H9 (cell line): ENCODE data around the gene DSG4. TPM values are rescaled to one million over a fixed set of nuclear protein-coding genes. Genes with fewer than 3 reads are reported as not detected.

Experiments used
- DNase-seq: peaks from one replicate; pipeline ENCODE4 v3.0.0-alpha.2; 2017
- H2AFZ ChIP-seq: one replicate; pipeline ENCODE4 v1.6.1; 2013; ENCODE audit warnings: mild to moderate bottlenecking, low read length, control low read depth, moderate library complexity
- H2AK5ac ChIP-seq: 2 replicates; pipeline ENCODE4 v1.6.1; 2013; ENCODE audit warnings: low read length, control low read depth, mixed read lengths; ENCODE audit not compliant: insufficient read length
- H2BK120ac ChIP-seq: one replicate; pipeline ENCODE4 v1.6.1; 2013; ENCODE audit warnings: low read depth, mild to moderate bottlenecking, low read length, control low read depth, inconsistent platforms; ENCODE audit not compliant: poor library complexity, severe bottlenecking
- H2BK12ac ChIP-seq: 2 replicates; pipeline ENCODE4 v1.6.1; 2013; ENCODE audit warnings: low read length, control low read depth, mixed read lengths, low read depth; ENCODE audit not compliant: insufficient read length
- H2BK15ac ChIP-seq: 2 replicates; pipeline ENCODE4 v1.6.1; 2013; ENCODE audit warnings: low read depth, low read length, control low read depth
- H2BK20ac ChIP-seq: one replicate; pipeline ENCODE4 v1.6.1; 2013; ENCODE audit warnings: low read depth, mild to moderate bottlenecking, low read length, control low read depth, inconsistent platforms; ENCODE audit not compliant: poor library complexity, severe bottlenecking
- H2BK5ac ChIP-seq: 2 replicates; pipeline ENCODE4 v1.6.1; 2013; ENCODE audit warnings: low read length, control low read depth, mixed read lengths; ENCODE audit not compliant: insufficient read length
- H3K14ac ChIP-seq: 2 replicates; pipeline ENCODE4 v1.6.1; 2013; ENCODE audit warnings: low read length, control low read depth; ENCODE audit not compliant: insufficient read depth
- H3K18ac ChIP-seq: 2 replicates; pipeline ENCODE4 v1.6.1; 2013; ENCODE audit warnings: low read depth, mild to moderate bottlenecking, mixed read lengths, low read length, control low read depth; ENCODE audit not compliant: insufficient read length
- H3K23ac ChIP-seq: 2 replicates; pipeline ENCODE4 v1.6.1; 2013; ENCODE audit warnings: low read length, control low read depth, mixed read lengths, low read depth; ENCODE audit not compliant: insufficient read length
- H3K23me2 ChIP-seq: 2 replicates; pipeline ENCODE4 v1.6.1; 2013; ENCODE audit warnings: low read depth, mild to moderate bottlenecking, mixed read lengths, low read length, control low read depth; ENCODE audit not compliant: insufficient read length, poor library complexity, severe bottlenecking
- H3K27ac ChIP-seq: 2 replicates; pipeline ENCODE4 v1.5.1; 2013; ENCODE audit warnings: low read length, control low read depth, mixed read lengths, low read depth; ENCODE audit not compliant: insufficient read length
- H3K27me3 ChIP-seq: 2 replicates; pipeline ENCODE4 v1.6.1; 2013; ENCODE audit warnings: low read length, control low read depth, inconsistent platforms; ENCODE audit not compliant: insufficient read depth
- H3K4ac ChIP-seq: 2 replicates; pipeline ENCODE4 v1.6.1; 2013; ENCODE audit warnings: low read depth, mild to moderate bottlenecking, control low read depth, inconsistent platforms, low read length, moderate library complexity
- H3K4me1 ChIP-seq: 2 replicates; pipeline ENCODE4 v1.6.1; 2013; ENCODE audit warnings: low read length, control low read depth, inconsistent platforms; ENCODE audit not compliant: insufficient read depth
- H3K4me2 ChIP-seq: 2 replicates; pipeline ENCODE4 v1.6.1; 2013; ENCODE audit warnings: low read length, control low read depth, mixed read lengths; ENCODE audit not compliant: insufficient read length, insufficient read depth
- H3K56ac ChIP-seq: 2 replicates; pipeline ENCODE4 v1.6.1; 2013; ENCODE audit warnings: low read depth, mild to moderate bottlenecking, mixed read lengths, low read length, control low read depth; ENCODE audit not compliant: insufficient read length
- H3K79me1 ChIP-seq: 2 replicates; pipeline ENCODE4 v1.6.1; 2013; ENCODE audit warnings: low read depth, mild to moderate bottlenecking, moderate library complexity, low read length, control low read depth, inconsistent platforms; ENCODE audit not compliant: insufficient read depth, poor library complexity, severe bottlenecking
- H3K79me2 ChIP-seq: 2 replicates; pipeline ENCODE4 v1.6.1; 2013; ENCODE audit warnings: low read length, control low read depth, inconsistent platforms; ENCODE audit not compliant: insufficient read depth
- H3K9ac ChIP-seq: 2 replicates; pipeline ENCODE4 v1.6.1; 2013; ENCODE audit warnings: low read length, control low read depth, mixed read lengths; ENCODE audit not compliant: insufficient read length; ENCODE audit errors: extremely low read depth
- H3K9me3 ChIP-seq: one replicate; pipeline ENCODE4 v1.6.1; 2013; ENCODE audit warnings: low read depth, low read length, inconsistent platforms; ENCODE audit not compliant: control insufficient read depth
- H3T11ph ChIP-seq: one replicate; pipeline ENCODE4 v1.6.1; 2013; ENCODE audit warnings: mild to moderate bottlenecking, low read length, control low read depth, inconsistent platforms
- H4K20me1 ChIP-seq: one replicate; pipeline ENCODE4 v1.6.1; 2013; ENCODE audit not compliant: control insufficient read depth, insufficient read length, insufficient read depth
- H4K5ac ChIP-seq: 2 replicates; pipeline ENCODE4 v1.6.1; 2013; ENCODE audit warnings: low read depth, mild to moderate bottlenecking, mixed read lengths, low read length, control low read depth; ENCODE audit not compliant: insufficient read length
- H4K8ac ChIP-seq: replicated peaks from 2 replicates; pipeline ENCODE4 v1.6.1; 2013; ENCODE audit warnings: low read length, control low read depth, mixed read lengths, low read depth; ENCODE audit not compliant: insufficient read length
- H4K91ac ChIP-seq: 2 replicates; pipeline ENCODE4 v1.6.1; 2013; ENCODE audit warnings: low read depth, mild to moderate bottlenecking, moderate library complexity, mixed read lengths, low read length, control low read depth; ENCODE audit not compliant: insufficient read length
- H3K27ac Mint-ChIP-seq, 3 experiments: 2 replicates in 2 of 3; 3 replicates in 1 of 3; pipeline ENCODE4 v1.8.0; 2020 to 2021; ENCODE audit warnings: mixed read lengths in 3 of 3, mild to moderate bottlenecking in 1 of 3, moderate library complexity in 1 of 3
- H3K27me3 Mint-ChIP-seq: 2 replicates; pipeline ENCODE4 v1.8.0; 2021; ENCODE audit warnings: low read depth, mild to moderate bottlenecking, moderate library complexity, mixed read lengths
- H3K36me3 Mint-ChIP-seq, 3 experiments: 2 replicates in 2 of 3; 3 replicates in 1 of 3; pipeline ENCODE4 v1.8.0; 2020 to 2021; ENCODE audit warnings: low read depth in 3 of 3, mixed read lengths in 3 of 3; ENCODE audit not compliant: insufficient read depth in 1 of 3
- H3K4me1 Mint-ChIP-seq, 2 experiments: 2 replicates each; pipeline ENCODE4 v1.8.0; 2020; ENCODE audit warnings: mixed read lengths in 2 of 2
- H3K4me3 Mint-ChIP-seq, 2 experiments: 2 replicates in 1 of 2; 3 replicates in 1 of 2; pipeline ENCODE4 v1.8.0; 2020 to 2021; ENCODE audit warnings: mild to moderate bottlenecking in 2 of 2, mixed read lengths in 2 of 2, moderate library complexity in 1 of 2
- H3K9me3 Mint-ChIP-seq, 2 experiments: 2 replicates in 1 of 2; 3 replicates in 1 of 2; pipeline ENCODE4 v1.8.0; 2020; ENCODE audit warnings: mild to moderate bottlenecking in 2 of 2, mixed read lengths in 2 of 2, moderate library complexity in 1 of 2
- total RNA-seq: library from RNA; stranded (reverse); gene quantifications from 2 replicates; pipeline ENCODE4 v1.2.1, GENCODE V29; 2021
- TF ChIP-seq, protein P1 (sequence below): fragments of 200-600 bp; sonication (generic); conservative IDR thresholded peaks from 3 replicates; pipeline ENCODE4 v1.8.0; 2021; ENCODE audit warnings: antibody characterized with exemption, mild to moderate bottlenecking

DSG4 gene
- total RNA-seq, 1 experiment from 2014 or later: not detected

- no peak overlapping the region for H3K27ac Mint-ChIP-seq
- no peak overlapping the region for H3K27ac ChIP-seq
- no peak overlapping the region for H3K9ac ChIP-seq
- H3K4ac ChIP-seq: no peak overlapping the region
- H3T11ph ChIP-seq: no peak overlapping the region
- no peak for DNase-seq
- H2BK15ac ChIP-seq: no peak overlapping the region
- H3K18ac ChIP-seq: no peak overlapping the region
- H3K4me3 Mint-ChIP-seq: no peak overlapping the region
- H4K20me1 ChIP-seq: no peaks in the 10 kb centered on the region
- no peaks in the 10 kb centered on the region for H3K23me2 ChIP-seq
- no peaks in the 10 kb centered on the region for H3K79me2 ChIP-seq
- no peaks in the 10 kb centered on the region for H3K27me3 Mint-ChIP-seq
- no peaks in the 10 kb centered on the region for H3K36me3 Mint-ChIP-seq
- no peak overlapping the region for H2AK5ac ChIP-seq
- H4K5ac ChIP-seq: no peak overlapping the region
- no peaks in the 10 kb centered on the region for H3K79me1 ChIP-seq
- H3K9me3 Mint-ChIP-seq: no peaks in the 10 kb centered on the region
- no peaks in the 10 kb centered on the region for H3K9me3 ChIP-seq
- H3K4me1 ChIP-seq: no peaks in the 10 kb centered on the region
- H3K27me3 ChIP-seq: no peaks in the 10 kb centered on the region
- no peak overlapping the region for H4K91ac ChIP-seq
- H3K56ac ChIP-seq: no peak overlapping the region
- no peak overlapping the region for H2AFZ ChIP-seq
- H2BK12ac ChIP-seq: no peak overlapping the region
- H3K23ac ChIP-seq: no peak overlapping the region
- H3K14ac ChIP-seq: no peak overlapping the region
- TF ChIP-seq, protein P1, sequence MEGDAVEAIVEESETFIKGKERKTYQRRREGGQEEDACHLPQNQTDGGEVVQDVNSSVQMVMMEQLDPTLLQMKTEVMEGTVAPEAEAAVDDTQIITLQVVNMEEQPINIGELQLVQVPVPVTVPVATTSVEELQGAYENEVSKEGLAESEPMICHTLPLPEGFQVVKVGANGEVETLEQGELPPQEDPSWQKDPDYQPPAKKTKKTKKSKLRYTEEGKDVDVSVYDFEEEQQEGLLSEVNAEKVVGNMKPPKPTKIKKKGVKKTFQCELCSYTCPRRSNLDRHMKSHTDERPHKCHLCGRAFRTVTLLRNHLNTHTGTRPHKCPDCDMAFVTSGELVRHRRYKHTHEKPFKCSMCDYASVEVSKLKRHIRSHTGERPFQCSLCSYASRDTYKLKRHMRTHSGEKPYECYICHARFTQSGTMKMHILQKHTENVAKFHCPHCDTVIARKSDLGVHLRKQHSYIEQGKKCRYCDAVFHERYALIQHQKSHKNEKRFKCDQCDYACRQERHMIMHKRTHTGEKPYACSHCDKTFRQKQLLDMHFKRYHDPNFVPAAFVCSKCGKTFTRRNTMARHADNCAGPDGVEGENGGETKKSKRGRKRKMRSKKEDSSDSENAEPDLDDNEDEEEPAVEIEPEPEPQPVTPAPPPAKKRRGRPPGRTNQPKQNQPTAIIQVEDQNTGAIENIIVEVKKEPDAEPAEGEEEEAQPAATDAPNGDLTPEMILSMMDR: no peak
- H3K4me2 ChIP-seq: no peak overlapping the region
- no peak overlapping the region for H4K8ac ChIP-seq
- H2BK20ac ChIP-seq: no peak overlapping the region
- H2BK5ac ChIP-seq: no peak overlapping the region
- H3K4me1 Mint-ChIP-seq: no peaks in the 10 kb centered on the region
- no peak overlapping the region for H2BK120ac ChIP-seq
Measured at GRCh38 chr18:31402026-31402373, 25.4 kb downstream of the DSG4 start.
